ENCODE data around the gene FCER2.

The FCER2 gene

DNA sequence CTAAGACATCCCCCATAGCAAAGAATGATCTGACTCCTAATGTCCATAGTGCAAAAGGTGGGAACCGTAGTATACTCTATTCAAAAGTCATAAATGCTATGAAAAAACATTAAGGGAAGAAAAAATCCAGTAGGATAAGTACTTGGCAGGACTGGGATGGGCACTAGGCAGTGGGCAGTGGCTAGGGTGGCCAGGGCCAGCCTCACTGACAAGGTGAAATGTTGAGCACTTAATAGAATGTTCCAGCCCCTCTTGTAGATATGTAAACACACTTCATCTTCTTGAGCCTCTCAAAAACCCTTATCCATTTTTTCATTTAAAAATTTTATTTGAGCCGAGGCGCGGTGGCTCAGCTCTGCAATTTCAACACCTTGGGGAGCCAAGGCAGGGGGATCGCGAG, 31.4 kb upstream of the FCER2 start:
- DNase-seq = no peak

DNA sequence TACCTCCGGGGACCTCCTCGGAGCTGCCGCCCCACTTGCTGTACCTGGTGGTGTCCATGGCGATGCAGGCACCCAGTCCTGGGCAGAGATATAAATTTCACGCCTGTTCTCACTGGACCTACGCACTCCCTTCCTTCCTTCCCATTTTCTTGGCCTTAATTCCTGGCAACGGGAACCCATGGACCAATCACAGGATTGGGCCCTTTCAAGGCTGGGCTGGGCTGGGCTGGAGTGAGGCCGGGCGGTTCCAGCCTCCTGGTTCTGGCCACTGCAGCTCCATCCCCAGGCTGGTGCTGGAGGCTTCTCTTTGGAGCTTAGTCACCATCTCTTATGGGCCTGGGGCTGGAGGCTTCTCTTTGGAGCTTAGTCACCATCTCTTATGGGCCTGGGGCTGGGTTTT, 30.1 kb upstream of the FCER2 start, which contains the start of gene CLEC4G:
CLEC4G (minus strand) TSS at position 66 of the 400 bp plus-strand sequence; CDS start at position 58, 8 bp downstream.
- peak in 1 of 14 donors; percentile 24 for DNase-seq

DNA sequence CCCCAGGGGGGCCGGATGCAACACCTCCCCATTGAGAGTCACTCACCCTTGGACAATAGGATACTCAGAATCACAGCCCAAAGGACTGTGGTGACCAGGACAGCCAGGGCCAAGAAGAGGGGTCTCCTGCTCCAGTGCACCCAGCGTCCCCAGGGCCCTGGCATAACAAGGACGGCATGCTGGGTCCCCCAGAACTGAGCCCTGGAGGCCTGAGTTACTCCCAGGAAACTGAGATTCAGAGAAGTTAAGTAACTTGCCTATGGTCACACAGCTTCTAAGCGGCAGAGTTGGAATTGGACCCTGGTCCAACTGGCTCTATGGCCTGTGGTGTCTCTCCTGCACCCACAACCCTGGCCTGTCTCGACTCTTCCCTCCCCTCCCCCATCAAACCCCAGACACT, 29.7 kb upstream of the FCER2 start:
- DNase-seq = no peak

GRCh38 chr19:7731218-7731595, 29.3 kb upstream of the FCER2 start:
- DNase-seq = no peak

- peak in 1 of 14 donors; percentile 40 for DNase-seq
Measured at GRCh38 chr19:7730286-7731217, 28.6 kb upstream of the FCER2 start.

- DNase-seq = peak in 1 of 14 donors; percentile 40
Measured at GRCh38 chr19:7729831-7730285, 27.9 kb upstream of the FCER2 start.

DNA sequence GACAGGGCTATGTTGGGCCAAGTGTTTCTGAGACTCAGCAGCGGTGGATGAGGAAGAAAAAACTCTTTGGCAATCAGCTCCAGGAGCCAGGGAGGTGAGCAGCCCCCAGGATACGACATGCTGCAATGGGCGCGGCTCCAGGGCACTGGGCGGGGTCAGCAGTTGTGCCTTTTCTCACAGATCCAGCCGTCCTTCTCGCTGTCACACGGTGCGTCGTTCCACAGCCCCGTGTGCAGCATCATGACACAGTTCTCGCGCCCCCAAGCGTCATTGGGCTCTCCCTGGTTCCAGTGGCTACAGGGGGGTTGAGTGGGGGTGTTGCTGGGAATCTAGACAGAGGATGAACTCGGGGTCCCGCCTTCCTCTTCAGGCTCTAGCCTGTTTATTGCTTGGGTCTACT, 27.3 kb upstream of the FCER2 start:
- DNase-seq = no peak

- no peak for DNase-seq
Measured at GRCh38 chr19:7725791-7726190, 23.9 kb upstream of the FCER2 start.

- DNase-seq = peak in 1 of 14 donors; percentile 88
Measured at GRCh38 chr19:7722231-7722651, 20.3 kb upstream of the FCER2 start.

GRCh38 chr19:7720351-7720750, 18.4 kb upstream of the FCER2 start:
- DNase-seq = no peak

DNA sequence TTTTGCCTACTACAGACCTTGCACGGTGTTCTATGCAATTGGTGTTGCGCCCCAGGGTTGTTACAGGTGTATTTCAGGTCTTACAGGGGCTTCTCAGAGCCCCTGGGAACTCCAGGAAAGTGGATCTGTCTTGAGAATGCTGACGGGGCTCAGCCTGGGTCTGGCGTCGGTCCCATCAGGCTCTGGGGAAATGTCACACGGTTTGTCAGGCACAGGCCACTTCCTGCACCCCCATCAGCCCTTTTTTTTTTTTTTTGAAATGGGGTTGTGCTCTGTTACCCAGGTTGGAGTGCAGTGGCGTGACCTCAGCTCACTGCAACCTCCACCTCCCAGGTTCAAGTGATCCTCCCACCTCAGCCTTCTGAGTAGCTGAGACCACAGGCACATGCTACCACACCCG, 16.7 kb upstream of the FCER2 start:
- no peak for DNase-seq

DNA sequence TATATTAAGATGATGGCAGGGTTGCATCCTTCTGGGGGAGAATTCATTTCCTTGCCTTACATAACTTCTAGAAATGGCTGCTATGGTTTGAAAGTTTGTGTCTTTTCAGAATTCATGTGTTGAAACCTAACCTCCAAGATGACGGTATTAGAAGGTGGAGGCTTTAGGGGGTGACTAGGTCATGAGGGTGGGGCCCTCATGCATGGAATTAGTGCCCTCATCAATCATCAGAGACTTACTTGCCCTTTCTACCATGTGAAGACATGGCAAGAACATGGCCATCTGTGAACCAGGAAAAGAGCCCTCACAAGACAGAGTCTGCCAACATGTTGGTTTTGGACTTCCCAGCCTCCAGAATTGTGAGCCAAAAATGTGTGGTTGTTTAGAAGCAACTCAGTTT, 14.8 kb upstream of the FCER2 start:
- DNase-seq = no peak

DNA sequence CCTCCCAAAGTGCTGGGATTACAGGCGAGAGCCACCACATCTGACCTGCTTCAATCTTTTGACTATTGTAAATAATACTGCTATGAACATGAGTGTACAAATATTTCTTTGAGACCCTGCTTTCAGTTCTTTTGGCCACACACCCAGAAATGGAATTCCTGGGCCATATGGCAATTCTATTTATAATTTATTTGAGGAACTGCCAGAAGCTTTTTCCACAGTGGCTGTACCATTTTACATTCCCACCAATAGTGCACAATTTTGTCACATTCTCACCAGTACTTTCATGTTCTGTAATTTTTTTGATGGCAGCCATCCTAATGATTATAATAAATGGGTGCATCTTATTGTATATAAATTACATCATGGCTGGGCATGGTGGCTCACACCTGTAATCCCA, 13.7 kb upstream of the FCER2 start:
- peak in 1 of 14 donors; percentile 81 for DNase-seq

DNA sequence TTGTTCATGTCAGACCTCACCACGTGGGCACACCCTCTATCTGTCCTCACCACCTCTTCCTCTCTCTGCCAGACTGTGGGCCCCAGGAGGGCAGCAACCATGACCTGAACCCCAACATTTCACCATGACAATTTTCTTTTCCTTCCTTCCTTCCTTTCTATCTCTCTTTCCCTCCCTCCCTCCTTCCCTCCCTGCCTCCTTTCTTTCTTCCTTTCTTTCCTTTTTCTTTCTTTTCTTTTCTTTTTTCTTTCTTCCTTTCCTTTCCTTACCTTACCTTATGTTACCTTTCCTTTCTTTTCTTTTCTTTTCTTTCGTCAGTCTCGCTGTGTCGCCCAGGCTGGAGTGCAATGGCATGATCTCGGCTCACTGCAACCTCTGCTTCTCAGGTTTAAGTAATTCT, 8.7 kb upstream of the FCER2 start:
- no peak for DNase-seq

DNA sequence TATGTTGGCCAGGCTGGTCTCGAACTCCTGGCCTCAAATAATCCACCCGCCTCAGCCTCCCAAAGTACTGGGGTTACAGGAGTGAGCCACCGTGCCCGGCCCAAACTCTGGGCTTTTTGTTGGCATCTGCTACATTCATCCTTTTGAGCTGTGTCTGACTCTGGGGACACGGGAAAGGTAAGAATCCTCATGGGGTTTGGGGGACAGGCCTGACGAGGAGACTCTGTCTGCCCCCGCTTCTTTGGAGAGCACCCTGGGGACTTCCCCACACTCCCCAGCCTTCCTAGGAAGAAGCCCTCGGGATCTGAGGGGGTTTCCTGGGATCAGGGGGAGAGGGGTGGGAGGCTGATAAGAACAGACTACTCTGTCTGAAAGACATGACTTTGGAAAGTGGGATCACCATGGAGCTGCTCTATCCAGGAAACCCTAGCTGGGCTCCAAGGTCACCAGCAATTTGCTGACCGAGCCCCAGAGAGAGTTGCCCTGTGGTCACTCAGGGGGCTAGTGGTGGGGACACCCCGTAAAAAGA, 8.1 kb upstream of the FCER2 start:
- DNase-seq = no peak

DNA sequence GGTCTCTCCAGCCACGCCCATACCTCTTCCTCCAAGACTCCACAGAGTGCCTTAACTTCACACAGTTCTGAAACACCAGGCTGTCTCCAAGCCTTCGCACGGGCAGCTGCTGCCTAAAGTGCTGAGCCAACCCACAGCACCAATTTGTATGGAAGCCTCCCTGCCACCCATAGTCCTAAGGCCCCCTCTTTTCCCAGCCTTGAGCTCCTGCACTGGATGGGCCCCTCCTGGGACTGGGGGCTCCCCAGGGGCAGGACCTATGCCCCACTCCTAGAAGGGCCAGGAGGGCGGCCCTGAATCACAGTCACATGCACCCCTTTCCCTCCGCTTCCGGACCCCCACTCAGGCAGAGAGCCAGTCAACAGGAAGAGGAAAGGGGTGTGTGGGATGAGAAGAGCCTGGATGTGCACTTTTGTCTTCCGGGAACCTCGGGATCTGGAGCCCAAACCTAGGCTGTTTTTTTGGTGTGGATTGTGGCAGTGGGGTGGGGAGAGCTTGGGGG, 5.1 kb upstream of the FCER2 start:
- no peak for DNase-seq

GRCh38 chr19:7706188-7706954, 4.4 kb upstream of the FCER2 start:
- DNase-seq = no peak

DNA sequence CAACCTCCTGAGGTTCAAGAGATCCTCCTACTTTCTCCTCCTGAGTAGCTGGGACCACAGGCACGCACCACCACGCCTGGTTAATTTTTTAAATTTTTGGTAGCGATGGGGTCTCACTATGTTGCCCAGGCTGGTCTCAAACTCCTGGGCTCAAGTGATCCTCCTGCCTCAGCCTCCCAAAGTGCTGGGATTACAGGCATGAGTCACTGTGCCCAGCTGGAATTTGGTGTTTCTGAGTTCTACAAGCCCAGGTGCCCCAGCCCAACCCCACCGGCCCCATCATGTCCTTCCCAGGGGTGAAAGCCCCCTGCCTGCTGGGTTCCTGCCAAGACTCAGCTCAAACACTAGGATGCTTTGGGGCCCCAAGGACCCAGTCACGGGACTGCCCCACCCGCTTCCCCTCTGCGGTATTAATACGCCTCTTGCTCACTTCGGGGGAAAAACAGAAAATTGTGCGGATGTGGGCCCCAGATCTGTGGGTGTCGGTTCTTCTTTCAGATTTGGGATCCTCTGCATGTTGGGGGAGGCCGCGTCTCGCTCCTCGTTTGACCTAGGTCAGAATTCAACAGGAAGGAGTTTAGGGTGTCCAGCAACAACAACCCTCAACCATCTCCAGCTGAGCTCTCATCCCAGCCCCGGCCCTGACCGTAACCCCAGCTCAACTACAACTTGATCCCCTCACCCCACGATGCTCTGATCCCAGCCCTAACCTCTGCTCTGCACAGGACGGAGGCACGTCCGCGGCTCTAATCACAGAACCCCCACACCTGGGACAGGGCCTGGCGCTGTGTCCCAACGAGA, 3.7 kb upstream of the FCER2 start:
- peak in 4 of 14 donors; percentile 1 to 11 (median 1) for DNase-seq

DNA sequence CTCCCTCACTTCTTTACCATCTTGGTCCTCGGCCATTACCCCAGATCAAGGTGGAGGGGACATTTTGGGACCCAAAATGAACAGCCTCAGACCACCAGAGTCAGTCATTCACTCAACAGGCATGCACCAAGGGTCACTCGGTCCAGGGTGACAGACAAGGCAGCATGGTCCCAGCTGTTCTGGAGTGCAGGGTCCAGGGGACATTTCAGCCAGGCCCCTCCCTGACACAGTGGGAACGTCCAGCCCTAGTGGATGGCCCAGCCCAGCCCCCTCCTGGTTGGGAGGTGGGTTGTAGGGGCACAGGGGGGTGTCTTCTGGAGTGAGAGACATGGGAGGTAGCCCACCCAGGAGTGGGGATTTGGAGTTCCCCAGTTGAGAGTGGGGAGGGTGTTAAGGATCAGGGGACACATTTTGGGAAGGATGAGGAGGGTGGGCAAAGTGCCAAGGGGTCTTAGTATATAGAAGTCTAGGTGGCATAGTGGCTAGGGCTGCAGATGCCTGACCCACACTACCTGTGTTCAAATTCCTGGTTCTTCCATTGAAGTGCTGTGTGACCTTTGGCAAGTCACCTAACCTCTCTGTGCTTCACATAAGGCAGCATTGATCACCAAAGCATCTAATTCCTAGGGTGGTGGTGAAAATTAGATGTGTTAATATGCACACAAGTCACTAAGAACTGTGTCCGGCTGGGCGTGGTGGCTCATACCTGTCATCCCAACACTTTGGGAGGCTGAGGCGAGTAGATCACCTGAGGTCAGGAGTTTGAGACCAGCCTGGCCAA, 2.5 kb upstream of the FCER2 start:
- no peak for DNase-seq

- no peak for DNase-seq
Measured at GRCh38 chr19:7703332-7703731, 1.4 kb upstream of the FCER2 start.

DNA sequence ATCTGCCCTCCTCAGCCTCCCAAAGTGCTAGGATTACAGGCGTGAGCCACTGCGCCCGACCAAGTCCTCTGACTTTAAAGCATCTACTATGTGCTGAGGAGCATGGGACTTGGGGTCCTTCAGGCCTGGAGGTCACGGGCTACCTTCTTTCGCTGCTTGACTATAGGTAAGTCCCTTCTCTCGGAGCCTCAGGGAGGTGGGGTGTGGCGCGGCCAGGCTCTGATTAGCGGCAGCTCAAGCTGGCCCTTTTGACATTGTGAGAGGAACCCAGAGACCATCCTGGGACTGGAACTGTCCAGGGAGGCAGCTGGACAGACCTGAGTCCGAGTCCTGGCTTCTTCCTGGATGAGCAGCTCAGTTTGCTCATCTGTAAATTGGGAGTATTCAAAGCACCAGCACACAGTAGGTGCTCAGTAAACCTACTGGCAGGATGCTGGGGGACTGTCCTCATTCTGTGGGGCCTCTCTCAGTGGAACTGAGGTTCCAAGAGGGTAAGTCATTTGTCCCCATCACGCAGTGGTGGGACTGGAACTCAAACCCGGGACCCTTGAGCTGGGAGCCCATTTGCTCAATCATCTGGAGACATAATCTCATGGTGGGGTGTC, 780 bp downstream of the FCER2 start:
- DNase-seq = no peak

Measured in C1 segment of cervical spinal cord (tissue), 14 donors.